Measurements from ENCODE around the gene LYZL1.
"Not testable (repeated sequence)": the region's sequence is repeated elsewhere in the genome, so short reads cannot be mapped to it uniquely, and the experiment has no call there.

The LYZL1 gene

DNA sequence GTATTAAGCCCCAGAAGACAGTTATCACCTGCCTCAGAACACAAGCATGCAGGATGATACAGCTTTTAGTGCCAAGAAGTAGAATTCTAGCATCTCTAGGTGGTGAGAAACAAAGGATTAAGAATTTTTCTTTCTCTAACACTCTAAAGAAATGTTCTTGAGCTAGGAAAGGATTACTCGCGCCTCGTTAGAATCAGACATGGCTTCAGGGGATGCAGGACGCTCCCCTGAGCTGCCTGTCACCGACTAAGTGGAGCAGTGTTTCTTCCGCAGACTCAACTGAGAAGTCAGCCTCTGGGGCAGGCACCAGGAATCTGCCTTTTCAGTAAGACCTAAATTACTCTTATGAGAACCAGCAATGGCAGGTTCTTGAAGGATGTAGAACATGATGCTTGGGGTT, at the start of gene LYZL1:
TSS of gene LYZL1 (plus strand) at position 165 of the 400 bp plus-strand sequence. CDS start 2,798 bp downstream, outside the sequence.
- H3K4me3 ChIP-seq (ENCODE audit: low read depth, low read length); DNase-seq (ENCODE audit: low read depth); in situ Hi-C loops (cut with HindIII; ENCODE audit: low sequenced_read_pairs): not testable (repeated sequence)

DNA sequence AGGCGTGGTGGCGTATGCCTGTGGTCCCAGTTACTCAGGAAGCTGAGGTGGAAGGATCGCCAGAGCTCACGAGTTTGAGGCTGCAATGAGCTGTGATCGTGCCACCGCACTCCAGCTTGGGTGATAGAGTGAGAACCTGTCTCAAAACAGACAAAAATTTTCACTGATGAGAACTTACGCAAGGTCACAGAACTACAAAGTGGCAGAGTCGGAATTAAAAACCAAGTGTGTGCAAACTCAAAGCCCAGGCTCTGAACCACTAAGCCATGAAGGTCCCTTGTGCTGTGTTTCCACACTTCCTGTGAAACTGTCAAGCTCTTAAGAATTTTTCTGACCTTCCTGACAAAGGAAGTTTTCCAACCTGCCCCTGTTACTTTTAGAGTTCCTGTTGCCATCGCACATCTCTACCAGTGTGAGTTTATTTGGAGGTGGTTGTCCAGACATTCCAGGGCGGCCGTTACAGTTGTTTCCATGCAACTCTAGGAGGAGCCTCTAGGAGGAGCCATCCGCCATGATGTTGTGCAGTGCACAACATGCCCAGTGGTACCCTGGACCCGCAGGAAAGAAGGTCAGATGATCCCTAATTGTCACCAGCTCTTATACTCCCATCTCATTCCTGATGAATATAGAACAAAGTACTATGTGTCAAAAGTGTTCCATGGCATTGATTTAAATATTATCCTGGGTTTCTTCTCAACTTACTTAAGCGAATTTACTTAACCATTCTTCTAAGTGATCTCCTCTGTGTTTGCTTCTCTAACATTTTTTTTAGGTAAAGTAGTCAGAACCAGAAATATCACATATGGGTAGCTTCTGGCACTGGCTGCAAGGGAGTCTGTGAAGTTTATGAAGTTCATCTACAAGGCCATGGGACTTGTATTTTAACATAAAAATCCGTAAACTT, 49.0 kb upstream of the LYZL1 start:
- DNase-seq (ENCODE audit: low read depth): no peak
- TF ChIP-seq, protein P1, sequence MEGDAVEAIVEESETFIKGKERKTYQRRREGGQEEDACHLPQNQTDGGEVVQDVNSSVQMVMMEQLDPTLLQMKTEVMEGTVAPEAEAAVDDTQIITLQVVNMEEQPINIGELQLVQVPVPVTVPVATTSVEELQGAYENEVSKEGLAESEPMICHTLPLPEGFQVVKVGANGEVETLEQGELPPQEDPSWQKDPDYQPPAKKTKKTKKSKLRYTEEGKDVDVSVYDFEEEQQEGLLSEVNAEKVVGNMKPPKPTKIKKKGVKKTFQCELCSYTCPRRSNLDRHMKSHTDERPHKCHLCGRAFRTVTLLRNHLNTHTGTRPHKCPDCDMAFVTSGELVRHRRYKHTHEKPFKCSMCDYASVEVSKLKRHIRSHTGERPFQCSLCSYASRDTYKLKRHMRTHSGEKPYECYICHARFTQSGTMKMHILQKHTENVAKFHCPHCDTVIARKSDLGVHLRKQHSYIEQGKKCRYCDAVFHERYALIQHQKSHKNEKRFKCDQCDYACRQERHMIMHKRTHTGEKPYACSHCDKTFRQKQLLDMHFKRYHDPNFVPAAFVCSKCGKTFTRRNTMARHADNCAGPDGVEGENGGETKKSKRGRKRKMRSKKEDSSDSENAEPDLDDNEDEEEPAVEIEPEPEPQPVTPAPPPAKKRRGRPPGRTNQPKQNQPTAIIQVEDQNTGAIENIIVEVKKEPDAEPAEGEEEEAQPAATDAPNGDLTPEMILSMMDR (IDR thresholded peaks at IDR 0.05; ENCODE audit: low read depth, low read length, missing control alignments): peak; percentile 31
- no peak overlapping the region for H3K4me3 ChIP-seq (ENCODE audit: low read depth, low read length)
- in situ Hi-C loops (cut with HindIII; ENCODE audit: low sequenced_read_pairs): no loop called here

DNA sequence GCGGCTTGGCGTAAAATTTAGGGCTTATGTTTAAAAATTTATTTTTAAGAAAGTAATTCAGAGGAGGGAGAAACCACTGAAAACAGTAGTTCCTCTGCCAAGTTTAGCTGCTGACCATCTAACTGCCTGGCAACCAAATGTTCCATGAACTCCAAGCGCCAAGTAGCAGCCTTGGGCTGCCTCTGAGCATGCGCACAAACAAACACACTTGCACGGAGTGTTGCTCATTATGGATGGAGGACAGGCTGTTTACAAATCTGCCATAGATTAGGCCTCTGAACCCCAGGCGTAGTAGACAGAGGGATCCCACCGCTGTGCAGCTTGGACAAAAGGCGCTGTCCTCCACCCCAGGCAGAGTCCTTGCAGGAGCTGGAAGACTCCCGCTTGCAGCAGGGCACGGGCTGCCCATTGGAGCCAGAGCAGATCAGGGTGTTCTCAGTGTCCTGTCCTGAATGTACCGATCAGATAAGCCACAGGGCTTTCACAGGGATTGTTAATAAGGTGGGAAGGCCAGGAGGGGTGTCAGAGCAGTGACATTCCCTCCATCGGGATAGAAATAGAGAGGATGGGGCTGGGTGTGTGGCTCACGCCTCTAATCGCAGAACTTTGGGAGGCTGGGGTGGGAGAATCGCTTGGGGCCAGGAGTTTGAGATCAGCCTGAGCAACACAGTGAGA, 47.7 kb upstream of the LYZL1 start:
- TF ChIP-seq, protein P1 (IDR thresholded peaks at IDR 0.05; ENCODE audit: low read depth, low read length, missing control alignments): no peak
- in situ Hi-C loops (cut with HindIII; ENCODE audit: low sequenced_read_pairs): no loop called here
- no peak for DNase-seq (ENCODE audit: low read depth)
- no peak overlapping the region for H3K4me3 ChIP-seq (ENCODE audit: low read depth, low read length)

DNA sequence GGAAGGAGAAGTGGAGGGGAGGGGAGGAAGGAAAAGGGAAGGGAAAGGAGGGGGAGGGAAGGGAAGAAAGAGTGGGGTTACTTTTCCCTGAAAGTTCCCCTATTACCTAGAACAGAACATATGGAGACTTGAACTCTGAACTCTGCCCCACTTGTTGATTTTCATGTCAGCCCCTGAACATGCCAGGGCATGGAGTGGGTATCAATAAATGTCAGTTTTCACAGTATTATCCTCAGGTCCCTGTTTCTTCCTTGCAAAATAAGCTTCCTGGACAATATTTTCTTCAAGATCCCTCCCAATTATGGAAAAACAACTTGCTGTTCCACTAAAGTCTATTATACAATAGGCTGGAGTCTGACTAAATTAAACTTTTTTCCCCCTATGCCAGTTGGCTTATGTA, 46.9 kb upstream of the LYZL1 start:
- TF ChIP-seq, protein P1 (IDR thresholded peaks at IDR 0.05; ENCODE audit: low read depth, low read length, missing control alignments): no peak
- DNase-seq (ENCODE audit: low read depth): no peak
- no peak overlapping the region for H3K4me3 ChIP-seq (ENCODE audit: low read depth, low read length)
- in situ Hi-C loops (cut with HindIII; ENCODE audit: low sequenced_read_pairs): no loop called here

DNA sequence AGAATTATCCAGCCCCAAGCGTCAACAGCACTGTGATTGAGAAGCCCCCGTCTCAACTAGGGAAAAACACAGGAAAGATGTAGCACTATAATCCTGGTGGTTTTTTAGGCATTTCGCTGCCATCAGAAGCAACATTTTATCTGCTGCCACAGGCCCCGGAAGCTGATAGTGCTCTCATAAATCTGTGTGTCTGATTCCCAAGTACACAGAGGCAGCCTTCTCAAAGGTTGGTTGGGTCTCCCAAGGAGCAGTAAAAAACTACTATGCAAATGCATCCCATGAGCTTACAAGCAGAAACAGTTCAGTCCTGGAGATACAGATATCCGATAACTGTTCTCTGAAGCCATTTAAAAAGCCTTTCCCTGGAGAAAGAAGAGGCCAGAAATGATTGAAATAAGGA, 45.8 kb upstream of the LYZL1 start:
- TF ChIP-seq, protein P1 (IDR thresholded peaks at IDR 0.05; ENCODE audit: low read depth, low read length, missing control alignments): no peak
- H3K4me3 ChIP-seq (ENCODE audit: low read depth, low read length): no peak overlapping the region
- DNase-seq (ENCODE audit: low read depth): no peak
- in situ Hi-C loops (cut with HindIII; ENCODE audit: low sequenced_read_pairs): no loop called here

DNA sequence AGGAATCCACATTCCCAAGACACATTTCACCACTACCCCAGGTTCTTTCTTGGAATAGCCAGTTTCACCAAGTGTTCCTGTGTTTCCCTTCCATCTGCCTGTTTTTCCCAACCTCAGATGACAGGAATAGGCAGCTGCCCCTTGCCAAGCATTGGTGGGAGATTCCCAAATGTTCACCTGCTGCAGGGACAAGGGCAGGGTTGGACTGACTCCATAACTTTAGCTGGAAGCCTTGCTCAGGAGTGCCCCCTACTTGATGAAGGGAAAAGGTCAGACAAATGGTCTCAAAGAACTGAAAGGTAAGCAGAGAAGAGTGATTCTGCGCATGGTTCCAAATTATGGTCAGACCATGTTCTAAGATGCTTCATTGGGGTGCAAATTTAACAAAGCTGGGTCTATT, 45.1 kb upstream of the LYZL1 start:
- in situ Hi-C loops (cut with HindIII; ENCODE audit: low sequenced_read_pairs): no loop called here
- DNase-seq (ENCODE audit: low read depth): no peak
- no peak overlapping the region for H3K4me3 ChIP-seq (ENCODE audit: low read depth, low read length)
- TF ChIP-seq, protein P1 (IDR thresholded peaks at IDR 0.05; ENCODE audit: low read depth, low read length, missing control alignments): no peak

DNA sequence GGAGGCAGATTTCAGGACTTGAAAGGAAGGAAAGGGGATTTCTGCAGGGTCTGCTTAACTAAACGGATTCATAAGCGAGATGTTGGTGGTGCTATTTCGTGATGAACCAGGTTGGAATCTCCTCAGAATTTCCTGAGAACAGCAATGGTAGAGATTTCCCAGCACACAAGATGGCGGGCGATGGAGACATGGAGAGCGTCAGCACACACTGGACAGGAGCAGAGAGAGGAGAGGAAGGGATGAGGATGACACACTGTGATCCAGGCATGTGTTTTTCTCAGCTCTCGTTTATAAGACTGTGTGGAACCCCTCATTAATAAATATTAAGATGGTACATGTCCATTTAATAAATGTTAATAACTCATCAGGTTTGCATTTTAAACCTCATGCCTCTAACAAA, 43.9 kb upstream of the LYZL1 start:
- no peak for DNase-seq (ENCODE audit: low read depth)
- no peak overlapping the region for H3K4me3 ChIP-seq (ENCODE audit: low read depth, low read length)
- in situ Hi-C loops (cut with HindIII; ENCODE audit: low sequenced_read_pairs): no loop called here
- TF ChIP-seq, protein P1 (IDR thresholded peaks at IDR 0.05; ENCODE audit: low read depth, low read length, missing control alignments): no peak
